Measurements from ENCODE around the gene DYNLT5. TPM values are rescaled to one million over a fixed set of nuclear protein-coding genes. Genes with fewer than 3 reads are reported as not detected.
"Not testable (repeated sequence)": the region's sequence is repeated elsewhere in the genome, so short reads cannot be mapped to it uniquely, and the experiment has no call there.

DYNLT5 gene
- total RNA-seq, 1 donor from 2014 or later: 0.60 TPM

- no peak for DNase-seq (ENCODE audit: low spot score, unreplicated experiment)
- Mint-ChIP-seq H3K9me3 (ENCODE audit: low read depth) (peaks cover 5% of the 10 kb centered on the region), H3K27me3 (peaks cover 16% of the 10 kb centered on the region)
Measured at GRCh38 chr1:66730462-66730861, 21.8 kb upstream of the DYNLT5 start.

GRCh38 chr1:66731170-66731865 is 20.9 kb upstream of the DYNLT5 start:
- Mint-ChIP-seq H3K36me3 (ENCODE audit: insufficient read depth) (no peaks in the 10 kb centered on the region), H3K9me3 (ENCODE audit: low read depth) (peaks cover 5% of the 10 kb centered on the region), H3K27me3 (peaks cover 9% of the 10 kb centered on the region), H3K4me3 (ENCODE audit: low read depth) (no peak overlapping the region), H3K4me1 (ENCODE audit: low read depth) (no peaks in the 10 kb centered on the region), H3K27ac (no peak overlapping the region)
- no peak for TF ChIP-seq CTCF (IDR thresholded peaks at IDR 0.05; ENCODE audit: unreplicated experiment)
- no peak for DNase-seq (ENCODE audit: low spot score, unreplicated experiment)

More at GRCh38 chr1:66730462-66730861, 21.8 kb upstream of the DYNLT5 start:
- Mint-ChIP-seq H3K4me1 (ENCODE audit: low read depth) (no peaks in the 10 kb centered on the region), H3K27ac (no peak overlapping the region), H3K36me3 (ENCODE audit: insufficient read depth) (no peaks in the 10 kb centered on the region), H3K4me3 (ENCODE audit: low read depth) (no peak overlapping the region)
- TF ChIP-seq CTCF (IDR thresholded peaks at IDR 0.05; ENCODE audit: unreplicated experiment): no peak

- Mint-ChIP-seq H3K4me1 (ENCODE audit: low read depth) (no peaks in the 10 kb centered on the region), H3K4me3 (ENCODE audit: low read depth) (no peak overlapping the region), H3K27ac (no peak overlapping the region), H3K36me3 (ENCODE audit: insufficient read depth) (no peaks in the 10 kb centered on the region), H3K27me3 (peaks cover 5% of the 10 kb centered on the region), H3K9me3 (ENCODE audit: low read depth) (peaks cover 5% of the 10 kb centered on the region)
- no peak for DNase-seq (ENCODE audit: low spot score, unreplicated experiment)
- TF ChIP-seq CTCF (IDR thresholded peaks at IDR 0.05; ENCODE audit: unreplicated experiment): no peak
Measured at GRCh38 chr1:66732407-66733166, 19.7 kb upstream of the DYNLT5 start.

GRCh38 chr1:66733348-66734017 is 18.8 kb upstream of the DYNLT5 start:
- no peaks in the 10 kb centered on the region for H3K4me1 Mint-ChIP-seq (ENCODE audit: low read depth)
- no peak for DNase-seq (ENCODE audit: low spot score, unreplicated experiment)
- peaks cover 5% of the 10 kb centered on the region for H3K27me3 Mint-ChIP-seq
- H3K9me3 Mint-ChIP-seq (ENCODE audit: low read depth): peaks cover 2% of the 10 kb centered on the region
- H3K36me3 Mint-ChIP-seq (ENCODE audit: insufficient read depth): no peaks in the 10 kb centered on the region
- TF ChIP-seq CTCF (IDR thresholded peaks at IDR 0.05; ENCODE audit: unreplicated experiment): no peak
- no peak overlapping the region for H3K4me3 Mint-ChIP-seq (ENCODE audit: low read depth)
- H3K27ac Mint-ChIP-seq: no peak overlapping the region

- H3K9me3 Mint-ChIP-seq (ENCODE audit: low read depth); DNase-seq (ENCODE audit: low spot score, unreplicated experiment); H3K27me3 Mint-ChIP-seq; H3K4me3 Mint-ChIP-seq (ENCODE audit: low read depth); H3K36me3 Mint-ChIP-seq (ENCODE audit: insufficient read depth); H3K4me1 Mint-ChIP-seq (ENCODE audit: low read depth); H3K27ac Mint-ChIP-seq: not testable (repeated sequence)
Measured at GRCh38 chr1:66734531-66734930, 17.7 kb upstream of the DYNLT5 start.
